H1 (cell line): ENCODE measurements around the gene AGBL4. TPM values are rescaled to one million over a fixed set of nuclear protein-coding genes. Genes with fewer than 3 reads are reported as not detected.

Source experiments
- CTCF ChIA-PET: fragments of 300-600 bp; sonication (Branson Sonifier 250); formaldehyde crosslinking; loops from one replicate; lab custom pipeline; 2021; ENCODE audit not compliant: partially characterized antibody; lab: Charles Lee
- POLR2A ChIA-PET: fragments of 300-600 bp; sonication (Branson Sonifier 250); formaldehyde crosslinking; loops from one replicate; lab custom pipeline; 2021; ENCODE audit warnings: inconsistent platforms; ENCODE audit not compliant: partially characterized antibody; lab: Charles Lee
- DNase-seq, 2 experiments: peaks; one replicate each; pipeline versions ENCODE4 v3.0.0 to v3.0.0-alpha.2; 2010 to 2022; ENCODE audit warnings: low spot score in 2 of 2, low read depth in 1 of 2, mixed read lengths in 1 of 2
- FAIRE-seq: peaks from 2 replicates; lab custom pipeline; 2011; peaks lifted over from hg19 to GRCh38; lab: Jason Lieb, UNC
- H2AFZ ChIP-seq: 2 replicates; pipeline ENCODE4 v1.8.1; 2012; ENCODE audit warnings: low read length, inconsistent platforms
- H2AK5ac ChIP-seq: 2 replicates; pipeline ENCODE4 v1.6.1; 2013; ENCODE audit warnings: low read depth, low read length
- H2BK120ac ChIP-seq: replicated peaks from 2 replicates; pipeline ENCODE3; 2013; ENCODE audit warnings: low read depth, low read length, inconsistent platforms
- H2BK12ac ChIP-seq: 2 replicates; pipeline ENCODE4 v1.6.1; 2013; ENCODE audit warnings: low read depth, low read length
- H2BK15ac ChIP-seq: 2 replicates; pipeline ENCODE4 v1.6.1; 2013; ENCODE audit warnings: low read length
- H2BK20ac ChIP-seq: 2 replicates; pipeline ENCODE4 v1.6.1; 2013; ENCODE audit warnings: low read length
- H2BK5ac ChIP-seq: 2 replicates; pipeline ENCODE4 v1.6.1; 2013; ENCODE audit warnings: low read depth, low read length
- H3K14ac ChIP-seq: 2 replicates; pipeline ENCODE4 v1.6.1; 2013; ENCODE audit warnings: inconsistent platforms; ENCODE audit not compliant: insufficient read length
- H3K18ac ChIP-seq: 2 replicates; pipeline ENCODE4 v1.6.1; 2013; ENCODE audit warnings: low read length; ENCODE audit errors: extremely low read depth
- H3K23ac ChIP-seq: 2 replicates; pipeline ENCODE4 v1.6.1; 2013; ENCODE audit warnings: inconsistent platforms; ENCODE audit not compliant: insufficient read length
- H3K23me2 ChIP-seq: 2 replicates; pipeline ENCODE4 v1.6.1; 2013; ENCODE audit warnings: low read depth, low read length
- H3K27ac ChIP-seq: 2 replicates; pipeline ENCODE4 v1.6.1; 2011; ENCODE audit warnings: low read depth, low read length, inconsistent platforms
- H3K27me3 ChIP-seq, 4 experiments: replicated peaks in 1 of 4; 1 replicate in 1 of 4; 2 replicates in 3 of 4; pipeline versions ENCODE4 v1.6.1 to v1.8.1; 2011 to 2013; ENCODE audit warnings: low read length in 3 of 4, mild to moderate bottlenecking in 3 of 4, inconsistent platforms in 2 of 4, mixed read lengths in 2 of 4, moderate library complexity in 1 of 4; ENCODE audit not compliant: control insufficient read depth in 3 of 4, insufficient read depth in 3 of 4; ENCODE audit errors: extremely low read depth in 1 of 4
- H3K36me3 ChIP-seq, 4 experiments: 2 replicates each; pipeline versions ENCODE4 v1.6.1 to v1.8.1; 2011 to 2013; ENCODE audit warnings: mild to moderate bottlenecking in 4 of 4, low read length in 3 of 4, moderate library complexity in 2 of 4, control low read depth in 1 of 4, inconsistent platforms in 1 of 4; ENCODE audit not compliant: insufficient read depth in 4 of 4, control insufficient read depth in 2 of 4
- H3K4ac ChIP-seq: replicated peaks from 2 replicates; pipeline ENCODE3; 2013; ENCODE audit warnings: low read length, low read depth, mixed read lengths, inconsistent platforms; ENCODE audit not compliant: insufficient read length
- H3K4me1 ChIP-seq, 4 experiments: replicated peaks in 1 of 4; 1 replicate in 1 of 4; 2 replicates in 3 of 4; pipeline versions ENCODE4 v1.6.1 to v1.8.1; 2011 to 2013; ENCODE audit warnings: low read length in 3 of 4, inconsistent platforms in 2 of 4, mixed read lengths in 1 of 4; ENCODE audit not compliant: insufficient read depth in 4 of 4, control insufficient read depth in 3 of 4
- H3K4me2 ChIP-seq, 2 experiments: 2 replicates each; pipeline versions ENCODE4 v1.6.1 to v1.8.1; 2011 to 2013; ENCODE audit warnings: low read depth in 2 of 2, low read length in 2 of 2, control low read depth in 1 of 2, inconsistent platforms in 1 of 2, mild to moderate bottlenecking in 1 of 2; ENCODE audit not compliant: insufficient read depth in 1 of 2
- H3K4me3 ChIP-seq, 4 experiments: fragments of 200-600, 300-600 bp in 1 of 4; sonication (generic), shearing (Covaris generic), sonication (Bioruptor Twin) in 1 of 4; 2 replicates each; pipeline versions ENCODE4 v1.5.1 to v1.8.1; 2011 to 2016; ENCODE audit warnings: low read length in 4 of 4, low read depth in 3 of 4, control low read depth in 2 of 4, inconsistent platforms in 2 of 4, mild to moderate bottlenecking in 2 of 4, mixed read lengths in 1 of 4, moderate library complexity in 1 of 4; ENCODE audit not compliant: insufficient read depth in 2 of 4; ENCODE audit errors: extremely low read depth in 1 of 4
- H3K56ac ChIP-seq: replicated peaks from 2 replicates; pipeline ENCODE3; 2013; ENCODE audit warnings: low read depth, mild to moderate bottlenecking, mixed read lengths, low read length, inconsistent platforms; ENCODE audit not compliant: insufficient read length
- H3K79me1 ChIP-seq: 2 replicates; pipeline ENCODE4 v1.6.1; 2013; ENCODE audit warnings: low read depth, low read length, control low read depth
- H3K79me2 ChIP-seq, 2 experiments: 2 replicates each; pipeline versions ENCODE4 v1.6.1 to v1.8.1; 2012 to 2013; ENCODE audit warnings: low read length in 2 of 2, mild to moderate bottlenecking in 2 of 2, inconsistent platforms in 1 of 2; ENCODE audit not compliant: insufficient read depth in 2 of 2, control insufficient read depth in 1 of 2
- H3K9ac ChIP-seq, 4 experiments: replicated peaks in 1 of 4; 1 replicate in 1 of 4; 2 replicates in 3 of 4; pipeline versions ENCODE4 v1.6.1 to v1.8.1; 2011 to 2013; ENCODE audit warnings: low read depth in 3 of 4, low read length in 3 of 4, control low read depth in 2 of 4, mild to moderate bottlenecking in 2 of 4, moderate library complexity in 2 of 4, inconsistent platforms in 1 of 4; ENCODE audit errors: extremely low read depth in 1 of 4
- H3K9me3 ChIP-seq, 2 experiments: 2 replicates each; pipeline versions ENCODE4 v1.6.1 to v1.8.1; 2012 to 2013; ENCODE audit warnings: mild to moderate bottlenecking in 2 of 2, moderate library complexity in 2 of 2, control low read depth in 1 of 2, inconsistent platforms in 1 of 2, low read depth in 1 of 2, low read length in 1 of 2, mixed read lengths in 1 of 2; ENCODE audit not compliant: insufficient read depth in 2 of 2
- H4K20me1 ChIP-seq, 2 experiments: replicated peaks in 1 of 2; 2 replicates each; pipeline versions ENCODE3 to v1.8.1; 2011 to 2013; ENCODE audit warnings: inconsistent platforms in 2 of 2, low read length in 2 of 2, mild to moderate bottlenecking in 1 of 2; ENCODE audit not compliant: insufficient read depth in 2 of 2, control insufficient read depth in 1 of 2
- H4K5ac ChIP-seq: 2 replicates; pipeline ENCODE4 v1.6.1; 2013; ENCODE audit warnings: low read length, low read depth, mixed read lengths, inconsistent platforms; ENCODE audit not compliant: insufficient read length
- H4K8ac ChIP-seq: 2 replicates; pipeline ENCODE4 v1.8.0; 2013; ENCODE audit warnings: mild to moderate bottlenecking, moderate library complexity, low read length, inconsistent platforms; ENCODE audit not compliant: insufficient read depth; ENCODE audit errors: extremely low read depth
- H4K91ac ChIP-seq: replicated peaks from 2 replicates; pipeline ENCODE3; 2013; ENCODE audit warnings: low read length, mixed read lengths, inconsistent platforms; ENCODE audit not compliant: insufficient read length
- PHF8 ChIP-seq: fragments of 200-600 bp; sonication (generic); conservative IDR thresholded peaks from 2 replicates; pipeline ENCODE4 v1.7.1; 2012; ENCODE audit warnings: low read depth, mild to moderate bottlenecking, inconsistent platforms, low read length, moderate library complexity
- WGBS, 2 experiments: shearing (Covaris generic) in 1 of 2; methylation state at CpG; one replicate each; pipeline versions ENCODE4 v1.1.6 to v1.1.7; 2013 to 2015; ENCODE audit warnings: low lambda C conversion rate in 2 of 2, mixed read lengths in 2 of 2, inconsistent platforms in 1 of 2, low coverage in 1 of 2, missing lambda C conversion rate in 1 of 2; ENCODE audit not compliant: insufficient replicate concordance in 2 of 2, insufficient coverage in 1 of 2, insufficient read length in 1 of 2; ENCODE audit errors: extremely low coverage in 1 of 2, missing lambda C conversion rate in 1 of 2; 5-methylcytosine and 5-hydroxymethylcytosine counted together
- polyA plus RNA-seq, 7 experiments: library from polyadenylated mRNA; depleted of rRNA in 3 of 7; stranded (reverse) in 5 of 7; unstranded in 2 of 7; fragments of >200 nt in 5 of 7; fragments of 200-250 nt in 2 of 7; gene quantifications; 1 replicate in 5 of 7; 2 replicates in 1 of 7; 4 replicates in 1 of 7; pipeline versions ENCODE4 v1.2.1 to v1.2.3, GENCODE V29; 2011 to 2013; ENCODE audit warnings: missing spikeins in 2 of 7, mixed read lengths in 2 of 7
- total RNA-seq: library from RNA; stranded (reverse); fragmentation: NEBNext Ultra II Directional; extraction: Animal tissue kit (Norgen Biotek cat#: 25700); gene quantifications from 2 replicates; pipeline ENCODE4 v1.2.1, GENCODE V29; 2021

The AGBL4 gene
- total and polyA plus RNA-seq, 2 of the 8 experiments (the other 6 are each of a cell fraction or from before 2014, with no cell fraction given), result 0.41 to 0.45 TPM

GRCh38 chr1:49059087-49059486 lies 964.7 kb downstream of the AGBL4 start:
- H3K9me3 ChIP-seq, result peaks cover 65 to 76% of the 10 kb centered on the region in 2 experiments
- no peaks in the 10 kb centered on the region for H3K27me3 ChIP-seq
- no peak overlapping the region for H3K4ac ChIP-seq
- H2BK12ac ChIP-seq, result no peak overlapping the region
- FAIRE-seq (no peak), DNase-seq (no peak)
- no peaks in the 10 kb centered on the region for H4K20me1 ChIP-seq
- H4K91ac ChIP-seq, result no peak overlapping the region
- no peak overlapping the region for H3K14ac ChIP-seq
- no peak overlapping the region for H3K27ac ChIP-seq
- no peaks in the 10 kb centered on the region for H3K79me1 ChIP-seq
- H2AK5ac ChIP-seq, result no peak overlapping the region
- no peak overlapping the region for H3K18ac ChIP-seq
- ChIA-PET POLR2A (no interaction called here), CTCF (no interaction called here)
- H2BK15ac ChIP-seq, result no peak overlapping the region
- no peaks in the 10 kb centered on the region for H3K4me1 ChIP-seq
- no peak overlapping the region for H2AFZ ChIP-seq
- no peak overlapping the region for H3K9ac ChIP-seq
- no peak overlapping the region for H4K5ac ChIP-seq
- no peak overlapping the region for H2BK5ac ChIP-seq
- no peaks in the 10 kb centered on the region for H3K36me3 ChIP-seq
- no peak overlapping the region for H3K4me3 ChIP-seq
- no peak overlapping the region for H2BK120ac ChIP-seq
- no peak overlapping the region for H3K56ac ChIP-seq
- H3K4me2 ChIP-seq, result no peak overlapping the region
- no peak overlapping the region for H4K8ac ChIP-seq
- 80% methylated on average over 3 of the region's 3 CpGs; no CpG with 5 or more reads in 1 of the 2 experiments for WGBS, 2 experiments
- no peak overlapping the region for H2BK20ac ChIP-seq
- no peak overlapping the region for H3K23ac ChIP-seq
- no peaks in the 10 kb centered on the region for H3K23me2 ChIP-seq
- no peaks in the 10 kb centered on the region for H3K79me2 ChIP-seq
- TF ChIP-seq PHF8, result no peak
